GM12892 (cell line): ENCODE measurements around the gene S1PR2.

Experiments
- POLR2A ChIP-seq: IDR thresholded peaks from 2 replicates; pipeline ENCODE4 v1.6.1; 2011; ENCODE audit warnings: low read depth, low read length, control low read depth
- POLR2AphosphoS5 ChIP-seq: IDR thresholded peaks from 2 replicates; pipeline ENCODE4 v1.6.1; 2011; ENCODE audit warnings: low read depth, low read length, control low read depth

DNA sequence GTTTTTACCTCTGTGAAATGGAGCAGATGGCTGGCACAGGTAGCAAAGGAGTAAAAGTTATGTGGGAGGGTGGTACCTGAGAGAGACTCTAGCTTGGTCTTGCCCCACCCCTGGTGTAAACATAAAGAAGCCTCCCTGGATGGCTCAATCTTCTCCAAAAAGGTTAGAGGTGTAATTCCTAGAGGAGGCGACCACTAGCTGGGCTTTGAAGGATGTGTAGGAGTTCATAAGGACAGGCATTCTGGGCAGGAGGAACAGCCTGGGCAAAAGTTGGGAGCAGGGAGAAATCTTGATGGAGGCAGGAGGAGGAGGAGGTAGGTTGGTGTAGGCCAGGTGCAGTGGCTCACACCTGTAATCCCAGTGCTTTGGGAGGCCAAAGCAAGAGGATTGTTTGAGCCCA is 47.8 kb upstream of the S1PR2 start:
- TF ChIP-seq POLR2A (no peak), POLR2AphosphoS5 (no peak)
